CD14-positive monocyte (primary cell): ENCODE results near the gene SGK1. TPM values are rescaled to one million over a fixed set of nuclear protein-coding genes. Genes with fewer than 3 reads are reported as not detected.
"Not testable (repeated sequence)": the region's sequence is repeated elsewhere in the genome, so short reads cannot be mapped to it uniquely, and the experiment has no call there.

Experiments
- DNase-seq, 3 donors: peaks; one replicate each; pipeline ENCODE4 v3.0.0-alpha.2; 2011 to 2022
- H2AFZ ChIP-seq: 2 replicates; pipeline ENCODE4 v1.6.0; 2012; ENCODE audit warnings: mild to moderate bottlenecking, low read depth, low read length, inconsistent platforms; ENCODE audit not compliant: insufficient read depth, poor library complexity, severe bottlenecking
- H3K27ac ChIP-seq, 2 donors: 1 replicate in 1 of 2; 2 replicates in 1 of 2; pipeline ENCODE4 v1.5.1; 2012 to 2013; ENCODE audit warnings: low read length in 2 of 2, control low read depth in 1 of 2, inconsistent platforms in 1 of 2, low read depth in 1 of 2, mild to moderate bottlenecking in 1 of 2
- H3K27me3 ChIP-seq, 2 donors: one replicate each; pipeline versions ENCODE4 v1.6.0 to v1.6.1; 2011 to 2013; ENCODE audit warnings: low read length in 2 of 2; ENCODE audit not compliant: control insufficient read depth in 2 of 2, insufficient read depth in 2 of 2
- H3K36me3 ChIP-seq, 2 donors: replicated peaks in 1 of 2; 1 replicate in 1 of 2; 2 replicates in 1 of 2; pipeline versions ENCODE4 v1.5.1 to v1.6.1; 2012 to 2013; ENCODE audit warnings: low read length in 2 of 2, control low read depth in 1 of 2, inconsistent platforms in 1 of 2, mild to moderate bottlenecking in 1 of 2; ENCODE audit not compliant: insufficient read depth in 2 of 2, control insufficient read depth in 1 of 2
- H3K4me1 ChIP-seq, 2 donors: 1 replicate in 1 of 2; 2 replicates in 1 of 2; pipeline versions ENCODE4 v1.5.1 to v1.6.1; 2012 to 2013; ENCODE audit warnings: low read length in 2 of 2, control low read depth in 1 of 2, inconsistent platforms in 1 of 2, mild to moderate bottlenecking in 1 of 2, moderate library complexity in 1 of 2; ENCODE audit not compliant: insufficient read depth in 2 of 2, control insufficient read depth in 1 of 2
- H3K4me2 ChIP-seq: replicated peaks from 2 replicates; pipeline ENCODE3; 2012; ENCODE audit warnings: low read length, moderate library complexity, mild to moderate bottlenecking; ENCODE audit not compliant: poor library complexity, severe bottlenecking; ENCODE audit errors: extremely low read depth
- H3K4me3 ChIP-seq, 3 experiments: fragments of 200-600 bp in 1 of 3; sonication (generic) in 1 of 3; replicated peaks in 1 of 3; 1 replicate in 2 of 3; 2 replicates in 1 of 3; pipeline ENCODE4 v1.5.1; 2011 to 2013; ENCODE audit warnings: low read length in 3 of 3, mild to moderate bottlenecking in 3 of 3, control low read depth in 2 of 3, low read depth in 2 of 3, inconsistent platforms in 1 of 3, moderate library complexity in 1 of 3
- H3K79me2 ChIP-seq: 2 replicates; pipeline ENCODE4 v1.6.0; 2012; ENCODE audit warnings: mild to moderate bottlenecking, control low read depth, inconsistent platforms, low read length, moderate library complexity; ENCODE audit not compliant: insufficient read depth
- H3K9ac ChIP-seq: 2 replicates; pipeline ENCODE4 v1.6.0; 2017; ENCODE audit warnings: low read length, mild to moderate bottlenecking; ENCODE audit not compliant: insufficient read depth, poor library complexity, severe bottlenecking
- H3K9me3 ChIP-seq, 2 donors: replicated peaks in 1 of 2; 1 replicate in 1 of 2; 2 replicates in 1 of 2; pipeline versions ENCODE4 v1.5.1 to v1.6.1; 2012 to 2013; ENCODE audit warnings: low read length in 2 of 2, control low read depth in 1 of 2; ENCODE audit not compliant: control insufficient read depth in 1 of 2, insufficient read depth in 1 of 2
- H4K20me1 ChIP-seq: 2 replicates; pipeline ENCODE4 v1.6.0; 2012; ENCODE audit warnings: mild to moderate bottlenecking, low read length, control low read depth, moderate library complexity; ENCODE audit not compliant: insufficient read depth
- H3K27ac Mint-ChIP-seq, 7 donors: one replicate each; pipeline ENCODE4 v1.8.0; 2020; ENCODE audit warnings: mild to moderate bottlenecking in 7 of 7, mixed read lengths in 7 of 7, moderate library complexity in 6 of 7, inconsistent platforms in 2 of 7
- H3K27me3 Mint-ChIP-seq, 3 donors: one replicate each; pipeline ENCODE4 v1.8.0; 2021 to 2022; ENCODE audit warnings: low read depth in 3 of 3, mild to moderate bottlenecking in 3 of 3, mixed read lengths in 3 of 3, moderate library complexity in 3 of 3, inconsistent platforms in 1 of 3
- H3K36me3 Mint-ChIP-seq, 2 donors: one replicate each; pipeline ENCODE4 v1.8.0; 2020; ENCODE audit warnings: mixed read lengths in 2 of 2, inconsistent platforms in 1 of 2, mild to moderate bottlenecking in 1 of 2
- H3K4me1 Mint-ChIP-seq: one replicate; pipeline ENCODE4 v1.8.0; 2020; ENCODE audit warnings: mild to moderate bottlenecking, mixed read lengths
- H3K4me3 Mint-ChIP-seq, 2 donors: one replicate each; pipeline ENCODE4 v1.8.0; 2020; ENCODE audit warnings: mild to moderate bottlenecking in 2 of 2, mixed read lengths in 2 of 2, moderate library complexity in 1 of 2
- H3K9me3 Mint-ChIP-seq, 7 donors: one replicate each; pipeline ENCODE4 v1.8.0; 2020 to 2022; ENCODE audit warnings: mixed read lengths in 7 of 7, mild to moderate bottlenecking in 6 of 7, moderate library complexity in 6 of 7, inconsistent platforms in 2 of 7
- CTCF ChIP-seq: fragments of 200-600 bp; IDR thresholded peaks from one replicate; pipeline ENCODE4 v1.8.0; 2022; ENCODE audit warnings: antibody characterized with exemption, mild to moderate bottlenecking
- WGBS: methylation state at CpG from one replicate; pipeline ENCODE4 v1.1.5; 2013; ENCODE audit warnings: missing lambda C conversion rate; ENCODE audit not compliant: insufficient coverage; 5-methylcytosine and 5-hydroxymethylcytosine counted together
- intact Hi-C, 2 donors: fragments of 100-400 bp; cut with micrococcal nuclease; formaldehyde crosslinking; loops; one replicate each; pipeline versions ENCODE4 v1.15.0 to v1.15.1; 2023
- polyA plus RNA-seq, 3 donors: library from polyadenylated mRNA; depleted of rRNA in 1 of 3; unstranded in 2 of 3; stranded (reverse) in 1 of 3; fragments of 300-500 nt in 2 of 3; fragments of >200 nt in 1 of 3; fragmentation: Illumina TruSeq in 2 of 3; gene quantifications; 1 replicate in 2 of 3; 2 replicates in 1 of 3; pipeline ENCODE4 v1.2.3, GENCODE V29; 2012 to 2021

The SGK1 gene
- polyA plus RNA-seq, 3 donors, result 373 to 419 (median 407) TPM

GRCh38 chr6:134182528-134182927 is 135.4 kb downstream of the SGK1 start:
- Histone ChIP-seq H2AFZ (no peak overlapping the region), H3K4me2 (no peak overlapping the region), H3K36me3 (no peaks in the 10 kb centered on the region), H3K79me2 (peaks cover 1% of the 10 kb centered on the region), H3K4me1 (peaks cover 20 to 25% of the 10 kb centered on the region in 2 donors), H3K9me3 (no peaks in the 10 kb centered on the region), H4K20me1 (no peaks in the 10 kb centered on the region), H3K27ac (no peak overlapping the region), H3K9ac (no peak overlapping the region), H3K4me3 (no peak overlapping the region), H3K27me3 (no peaks in the 10 kb centered on the region)
- H3K36me3 Mint-ChIP-seq, result peaks cover 0 to 4% of the 10 kb centered on the region in 2 donors
- 90% methylated on average over 2 of the region's 6 CpGs for WGBS
- intact Hi-C loops, result no loop called here
- H3K4me3 Mint-ChIP-seq, result no peak overlapping the region
- no peak overlapping the region for H3K27ac Mint-ChIP-seq
- H3K4me1 Mint-ChIP-seq, result peaks cover 33% of the 10 kb centered on the region
- no peak for DNase-seq
- no peak for TF ChIP-seq CTCF
- peaks cover 0 to 3% (median 0%) of the 10 kb centered on the region in 7 donors for H3K9me3 Mint-ChIP-seq
- H3K27me3 Mint-ChIP-seq, result peaks cover 0 to 3% (median 2%) of the 10 kb centered on the region in 3 donors

- H3K27me3 Mint-ChIP-seq, H2AFZ ChIP-seq, H3K36me3 ChIP-seq, H3K27me3 ChIP-seq, H3K9ac ChIP-seq, DNase-seq, H3K79me2 ChIP-seq, H3K4me3 ChIP-seq, H3K9me3 Mint-ChIP-seq, H3K36me3 Mint-ChIP-seq, H3K9me3 ChIP-seq, H3K27ac Mint-ChIP-seq, H3K4me3 Mint-ChIP-seq, H3K27ac ChIP-seq, intact Hi-C loops, H3K4me2 ChIP-seq, H4K20me1 ChIP-seq: not testable (repeated sequence)
- WGBS, result 95% methylated on average over 4 of the region's 5 CpGs
- H3K4me1 ChIP-seq, result peaks cover 28 to 33% of the 10 kb centered on the region in 2 donors
- peaks cover 41% of the 10 kb centered on the region for H3K4me1 Mint-ChIP-seq
Measured at GRCh38 chr6:134181726-134182125, 136.2 kb downstream of the SGK1 start.

- H3K4me2 ChIP-seq, intact Hi-C loops, H3K36me3 ChIP-seq, H2AFZ ChIP-seq, H3K27me3 Mint-ChIP-seq, H3K4me3 ChIP-seq, H4K20me1 ChIP-seq, DNase-seq, H3K27ac ChIP-seq, H3K9me3 ChIP-seq, H3K27me3 ChIP-seq, H3K9ac ChIP-seq, H3K36me3 Mint-ChIP-seq, H3K9me3 Mint-ChIP-seq, H3K4me3 Mint-ChIP-seq: not testable (repeated sequence)
- Histone ChIP-seq H3K4me1 (peaks cover 32 to 37% of the 10 kb centered on the region in 2 donors), H3K79me2 (peaks cover 11% of the 10 kb centered on the region)
- whole genome bisulfite sequencing, result 100% methylated on average over 7 of the region's 8 CpGs
- Mint-ChIP-seq H3K4me1 (peaks cover 41% of the 10 kb centered on the region), H3K27ac (peak overlapping the region in 1 of 7 donors; percentile 36)
Measured at GRCh38 chr6:134181251-134181650, 136.7 kb downstream of the SGK1 start.

- Mint-ChIP-seq H3K27ac (peak overlapping the region in 1 of 7 donors; percentile 25), H3K4me1 (peaks cover 38% of the 10 kb centered on the region)
- H4K20me1 ChIP-seq, H3K4me2 ChIP-seq, H3K9ac ChIP-seq, H3K27me3 Mint-ChIP-seq, H3K4me3 Mint-ChIP-seq, H3K4me3 ChIP-seq, H3K27ac ChIP-seq, H3K36me3 ChIP-seq, H3K36me3 Mint-ChIP-seq, H3K9me3 ChIP-seq, H3K27me3 ChIP-seq, intact Hi-C loops, DNase-seq, H3K9me3 Mint-ChIP-seq, H2AFZ ChIP-seq: not testable (repeated sequence)
- Histone ChIP-seq H3K4me1 (peaks cover 32 to 41% of the 10 kb centered on the region in 2 donors), H3K79me2 (peaks cover 17% of the 10 kb centered on the region)
- WGBS, result no CpG with 5 or more reads among the region's 4 CpGs
Measured at GRCh38 chr6:134180540-134180939, 137.4 kb downstream of the SGK1 start.
